Gastrocnemius medialis (tissue), 4 donors: Measurements from ENCODE around the gene SFMBT2. TPM values are rescaled to one million over a fixed set of nuclear protein-coding genes. Genes with fewer than 3 reads are reported as not detected.

ENCODE experiments used
- ATAC-seq, 2 donors: fragments of 150-250 bp; one replicate each; pipeline ENCODE4 v1.9.1; 2016
- DNase-seq, 2 donors: peaks; one replicate each; pipeline ENCODE4 v3.0.0-alpha.2; 2019
- H3K27ac ChIP-seq, 4 donors: fragments of 200-600 bp; sonication (generic); 1 replicate in 1 of 4; 2 replicates in 3 of 4; pipeline ENCODE4 v1.5.1; 2016 to 2018; ENCODE audit warnings: mild to moderate bottlenecking in 2 of 4, moderate library complexity in 1 of 4
- H3K27me3 ChIP-seq, 3 donors: fragments of 200-600 bp; sonication (generic) in 2 of 3; 1 replicate in 1 of 3; 2 replicates in 2 of 3; pipeline versions ENCODE4 v1.5.1 to v1.6.0; 2016 to 2019; ENCODE audit warnings: mild to moderate bottlenecking in 1 of 3, moderate library complexity in 1 of 3
- H3K36me3 ChIP-seq, 2 donors: fragments of 200-600 bp; sonication (generic) in 1 of 2; one replicate each; pipeline ENCODE4 v1.5.1; 2017 to 2018
- H3K4me1 ChIP-seq, 2 donors: fragments of 200-600 bp; sonication (generic) in 1 of 2; one replicate each; pipeline ENCODE4 v1.5.1; 2016 to 2017; ENCODE audit warnings: mild to moderate bottlenecking in 2 of 2
- H3K4me3 ChIP-seq, 4 donors: fragments of 200-600 bp; sonication (generic) in 3 of 4; 1 replicate in 1 of 4; 2 replicates in 3 of 4; pipeline ENCODE4 v1.5.1; 2016 to 2019; ENCODE audit warnings: mild to moderate bottlenecking in 2 of 4
- H3K9me3 ChIP-seq, 3 donors: fragments of 200-600 bp; sonication (generic) in 2 of 3; 1 replicate in 1 of 3; 2 replicates in 2 of 3; pipeline ENCODE4 v1.5.1; 2016 to 2019
- POLR2A ChIP-seq, 2 donors: fragments of 450-650 bp; IDR thresholded peaks; one replicate each; pipeline ENCODE4 v1.6.1; 2017; ENCODE audit warnings: antibody characterized with exemption in 2 of 2, mild to moderate bottlenecking in 2 of 2, moderate library complexity in 2 of 2
- in situ Hi-C, 4 donors: fragments of 200-750 bp; cut with MboI; loops; one replicate each; pipeline versions ENCODE4 v1.15.0 to v1.8.0; 2017; ENCODE audit warnings: low sequenced_read_pairs in 4 of 4
- intact Hi-C: fragments of 100-400 bp; cut with DNase I; formaldehyde crosslinking; loops from one replicate; pipeline ENCODE4 v1.15.1; 2023; ENCODE audit warnings: low total_unique reads
- total RNA-seq, 4 donors: library from RNA; depleted of rRNA; stranded (reverse); fragments of >200 nt; gene quantifications; one replicate each; pipeline versions ENCODE4 v1.1.0 to v1.2.3, GENCODE V29; 2016
- TF ChIP-seq, protein P1 (sequence below), 5 experiments: fragments of 450-650 bp in 3 of 5; fragments of 200-600 bp in 2 of 5; sonication (generic) in 2 of 5; IDR thresholded peaks in 4 of 5; conservative IDR thresholded peaks in 1 of 5; 1 replicate in 4 of 5; 2 replicates in 1 of 5; pipeline ENCODE4 v1.5.1; 2016 to 2019; ENCODE audit warnings: antibody characterized with exemption in 5 of 5, mild to moderate bottlenecking in 3 of 5, moderate library complexity in 3 of 5

SFMBT2 gene
- total RNA-seq, 4 donors from 2014 or later = 1.1 to 6.9 (median 2.1) TPM

GRCh38 chr10:7383442-7383841 is 27.4 kb downstream of the SFMBT2 start:
- Histone ChIP-seq H3K27ac (no peak overlapping the region), H3K9me3 (no peaks in the 10 kb centered on the region), H3K4me3 (no peak overlapping the region), H3K4me1 (no peaks in the 10 kb centered on the region), H3K27me3 (no peaks in the 10 kb centered on the region), H3K36me3 (no peaks in the 10 kb centered on the region)
- no peak for ATAC-seq
- in situ Hi-C loops (no loop called here), intact Hi-C loops (no loop called here)
- no peak for DNase-seq
- TF ChIP-seq, protein P1, sequence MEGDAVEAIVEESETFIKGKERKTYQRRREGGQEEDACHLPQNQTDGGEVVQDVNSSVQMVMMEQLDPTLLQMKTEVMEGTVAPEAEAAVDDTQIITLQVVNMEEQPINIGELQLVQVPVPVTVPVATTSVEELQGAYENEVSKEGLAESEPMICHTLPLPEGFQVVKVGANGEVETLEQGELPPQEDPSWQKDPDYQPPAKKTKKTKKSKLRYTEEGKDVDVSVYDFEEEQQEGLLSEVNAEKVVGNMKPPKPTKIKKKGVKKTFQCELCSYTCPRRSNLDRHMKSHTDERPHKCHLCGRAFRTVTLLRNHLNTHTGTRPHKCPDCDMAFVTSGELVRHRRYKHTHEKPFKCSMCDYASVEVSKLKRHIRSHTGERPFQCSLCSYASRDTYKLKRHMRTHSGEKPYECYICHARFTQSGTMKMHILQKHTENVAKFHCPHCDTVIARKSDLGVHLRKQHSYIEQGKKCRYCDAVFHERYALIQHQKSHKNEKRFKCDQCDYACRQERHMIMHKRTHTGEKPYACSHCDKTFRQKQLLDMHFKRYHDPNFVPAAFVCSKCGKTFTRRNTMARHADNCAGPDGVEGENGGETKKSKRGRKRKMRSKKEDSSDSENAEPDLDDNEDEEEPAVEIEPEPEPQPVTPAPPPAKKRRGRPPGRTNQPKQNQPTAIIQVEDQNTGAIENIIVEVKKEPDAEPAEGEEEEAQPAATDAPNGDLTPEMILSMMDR (IDR thresholded peaks at IDR 0.05 in 4 of 5, conservative IDR thresholded peaks at IDR 0.05 in 1 of 5) = no peak
- no peak for TF ChIP-seq POLR2A (IDR thresholded peaks at IDR 0.05)

- Histone ChIP-seq H3K27ac (no peak overlapping the region), H3K27me3 (no peaks in the 10 kb centered on the region), H3K4me3 (no peak overlapping the region), H3K36me3 (no peaks in the 10 kb centered on the region), H3K4me1 (no peaks in the 10 kb centered on the region), H3K9me3 (no peaks in the 10 kb centered on the region)
- in situ Hi-C loops (no loop called here), intact Hi-C loops (no loop called here)
- DNase-seq = no peak
- TF ChIP-seq POLR2A (IDR thresholded peaks at IDR 0.05) = no peak
- TF ChIP-seq, protein P1 (IDR thresholded peaks at IDR 0.05 in 4 of 5, conservative IDR thresholded peaks at IDR 0.05 in 1 of 5) = no peak
- ATAC-seq = no peak
Observed at GRCh38 chr10:7380704-7381241, 30.1 kb downstream of the SFMBT2 start.

GRCh38 chr10:7378602-7379403 is 32.0 kb downstream of the SFMBT2 start:
- in situ Hi-C loops (no loop called here), intact Hi-C loops (no loop called here)
- no peak for TF ChIP-seq POLR2A (IDR thresholded peaks at IDR 0.05)
- TF ChIP-seq, protein P1 (IDR thresholded peaks at IDR 0.05 in 4 of 5, conservative IDR thresholded peaks at IDR 0.05 in 1 of 5) = no peak
- Histone ChIP-seq H3K4me3 (no peak overlapping the region), H3K4me1 (no peaks in the 10 kb centered on the region), H3K27me3 (no peaks in the 10 kb centered on the region), H3K9me3 (no peaks in the 10 kb centered on the region), H3K27ac (no peak overlapping the region), H3K36me3 (no peaks in the 10 kb centered on the region)
- ATAC-seq (no peak), DNase-seq (no peak)

GRCh38 chr10:7377614-7378248 is 33.1 kb downstream of the SFMBT2 start:
- Histone ChIP-seq H3K36me3 (no peaks in the 10 kb centered on the region), H3K9me3 (no peaks in the 10 kb centered on the region), H3K27me3 (no peaks in the 10 kb centered on the region), H3K4me1 (no peaks in the 10 kb centered on the region), H3K4me3 (no peak overlapping the region), H3K27ac (no peak overlapping the region)
- no peak for ATAC-seq
- DNase-seq = no peak
- intact Hi-C loops (no loop called here), in situ Hi-C loops (no loop called here)
- TF ChIP-seq POLR2A (IDR thresholded peaks at IDR 0.05) = no peak
- TF ChIP-seq, protein P1 (IDR thresholded peaks at IDR 0.05 in 4 of 5, conservative IDR thresholded peaks at IDR 0.05 in 1 of 5) = no peak
